HG03520 (cell line): ENCODE measurements around the gene FAHD2A.
"Not testable (repeated sequence)": the region's sequence is repeated elsewhere in the genome, so short reads cannot be mapped to it uniquely, and the experiment has no call there.

ENCODE experiments used
- ATAC-seq: cut with Tn5 transposase; IDR thresholded peaks from one replicate; pipeline ENCODE4 v1.9.1; 2021; ENCODE audit warnings: mild to moderate bottlenecking, moderate library complexity; ENCODE audit not compliant: unreplicated experiment

Gene FAHD2A

GRCh38 chr2:95402370-95403203 lies at the start of gene FAHD2A:
TSS of gene FAHD2A (plus strand) at chr2:95402708. CDS start at chr2:95405559, 2,851 bp downstream.
- ATAC-seq: peak; percentile 92

- no peak for ATAC-seq
These were observed 49.4 kb upstream of the FAHD2A start for GRCh38 chr2:95353055-95353575.

- ATAC-seq: no peak
These were observed 48.7 kb upstream of the FAHD2A start for GRCh38 chr2:95353613-95354468.

GRCh38 chr2:95354469-95354901 lies 48.0 kb upstream of the FAHD2A start:
- no peak for ATAC-seq

GRCh38 chr2:95354925-95355324 lies 47.6 kb upstream of the FAHD2A start:
- no peak for ATAC-seq

- ATAC-seq: not testable (repeated sequence)
These were observed 47.0 kb upstream of the FAHD2A start for GRCh38 chr2:95355486-95355885.

GRCh38 chr2:95356821-95357700 lies 45.4 kb upstream of the FAHD2A start:
- no peak for ATAC-seq

GRCh38 chr2:95357717-95358280 lies 44.7 kb upstream of the FAHD2A start:
- ATAC-seq: no peak

GRCh38 chr2:95359031-95359430 lies 43.5 kb upstream of the FAHD2A start:
- no peak for ATAC-seq

- no peak for ATAC-seq
These were observed 43.0 kb upstream of the FAHD2A start for GRCh38 chr2:95359501-95359930.

- ATAC-seq: no peak
These were observed 41.1 kb upstream of the FAHD2A start for GRCh38 chr2:95361216-95361980.

- ATAC-seq: no peak
These were observed 40.0 kb upstream of the FAHD2A start for GRCh38 chr2:95362486-95362885.

GRCh38 chr2:95366514-95366913 lies 36.0 kb upstream of the FAHD2A start:
- ATAC-seq: no peak

GRCh38 chr2:95372216-95372829 lies 30.2 kb upstream of the FAHD2A start:
- ATAC-seq: no peak

- ATAC-seq: no peak
These were observed 29.7 kb upstream of the FAHD2A start for GRCh38 chr2:95372845-95373244.

GRCh38 chr2:95374029-95374428 lies 28.5 kb upstream of the FAHD2A start:
- ATAC-seq: no peak

GRCh38 chr2:95374451-95374920 lies 28.0 kb upstream of the FAHD2A start:
- no peak for ATAC-seq

- no peak for ATAC-seq
These were observed 27.5 kb upstream of the FAHD2A start for GRCh38 chr2:95374921-95375471.
